ENCODE results near the gene OXNAD1. TPM values are rescaled to one million over a fixed set of nuclear protein-coding genes. Genes with fewer than 3 reads are reported as not detected.

The OXNAD1 gene
- total RNA-seq, 2 donors from 2014 or later: 34.3 to 52.0 TPM

GRCh38 chr3:16332904-16333426 lies 68.0 kb downstream of the OXNAD1 start:
- Mint-ChIP-seq H3K36me3 (ENCODE audit: insufficient read depth in 2 of 2) (peaks cover 25 to 53% of the 10 kb centered on the region in 2 donors), H3K27me3 (ENCODE audit: low read depth) (no peaks in the 10 kb centered on the region), H3K27ac (peak overlapping the region; percentile 2), H3K9me3 (peaks cover 7 to 12% of the 10 kb centered on the region in 2 donors), H3K4me1 (ENCODE audit: low read depth) (peaks cover 39% of the 10 kb centered on the region), H3K4me3 (no peak overlapping the region)
- no peak for DNase-seq
- no peak for ATAC-seq (replicated peaks in 1 of 2)

- no peak for DNase-seq
- H3K27me3 Mint-ChIP-seq (ENCODE audit: low read depth): no peaks in the 10 kb centered on the region
- H3K27ac Mint-ChIP-seq: peak overlapping the region; percentile 61
- H3K36me3 Mint-ChIP-seq (ENCODE audit: insufficient read depth in 2 of 2): peaks cover 25 to 56% of the 10 kb centered on the region in 2 donors
- peaks cover 59% of the 10 kb centered on the region for H3K4me1 Mint-ChIP-seq (ENCODE audit: low read depth)
- peaks cover 7 to 12% of the 10 kb centered on the region in 2 donors for H3K9me3 Mint-ChIP-seq
- ATAC-seq (replicated peaks in 1 of 2): no peak
- H3K4me3 Mint-ChIP-seq: no peak overlapping the region
Observed at GRCh38 chr3:16334909-16335308, 69.9 kb downstream of the OXNAD1 start.

GRCh38 chr3:16335333-16335732 lies 70.3 kb downstream of the OXNAD1 start:
- DNase-seq (no peak), ATAC-seq (replicated peaks in 1 of 2) (no peak)
- Mint-ChIP-seq H3K36me3 (ENCODE audit: insufficient read depth in 2 of 2) (peaks cover 23 to 55% of the 10 kb centered on the region in 2 donors), H3K9me3 (peaks cover 7 to 12% of the 10 kb centered on the region in 2 donors), H3K4me1 (ENCODE audit: low read depth) (peaks cover 60% of the 10 kb centered on the region), H3K27me3 (ENCODE audit: low read depth) (no peaks in the 10 kb centered on the region), H3K27ac (peak overlapping the region; percentile 80), H3K4me3 (no peak overlapping the region)

- Mint-ChIP-seq H3K36me3 (ENCODE audit: insufficient read depth in 2 of 2) (peaks cover 23 to 53% of the 10 kb centered on the region in 2 donors), H3K27ac (peak overlapping the region; percentile 80), H3K4me1 (ENCODE audit: low read depth) (peaks cover 60% of the 10 kb centered on the region), H3K9me3 (peaks cover 7 to 12% of the 10 kb centered on the region in 2 donors), H3K4me3 (no peak overlapping the region), H3K27me3 (ENCODE audit: low read depth) (no peaks in the 10 kb centered on the region)
- DNase-seq (no peak), ATAC-seq (replicated peaks in 1 of 2) (no peak)
Observed at GRCh38 chr3:16335772-16336645, 71.0 kb downstream of the OXNAD1 start.

GRCh38 chr3:16336825-16337224 lies 71.8 kb downstream of the OXNAD1 start:
- H3K4me1 Mint-ChIP-seq (ENCODE audit: low read depth): peaks cover 60% of the 10 kb centered on the region
- ATAC-seq (replicated peaks in 1 of 2) (no peak), DNase-seq (no peak)
- no peak overlapping the region for H3K27ac Mint-ChIP-seq
- H3K27me3 Mint-ChIP-seq (ENCODE audit: low read depth): no peaks in the 10 kb centered on the region
- H3K9me3 Mint-ChIP-seq: peaks cover 3 to 7% of the 10 kb centered on the region in 2 donors
- peaks cover 18 to 46% of the 10 kb centered on the region in 2 donors for H3K36me3 Mint-ChIP-seq (ENCODE audit: insufficient read depth in 2 of 2)
- H3K4me3 Mint-ChIP-seq: no peak overlapping the region

GRCh38 chr3:16337856-16338540 lies 73.0 kb downstream of the OXNAD1 start:
- ATAC-seq (replicated peaks in 1 of 2): peak; percentile 77 to 89
- no peaks in the 10 kb centered on the region for H3K27me3 Mint-ChIP-seq (ENCODE audit: low read depth)
- H3K4me3 Mint-ChIP-seq: peak overlapping the region; percentile 7 to 55
- peaks cover 8 to 38% of the 10 kb centered on the region in 2 donors for H3K36me3 Mint-ChIP-seq (ENCODE audit: insufficient read depth in 2 of 2)
- peaks cover 0 to 1% of the 10 kb centered on the region in 2 donors for H3K9me3 Mint-ChIP-seq
- peaks cover 57% of the 10 kb centered on the region for H3K4me1 Mint-ChIP-seq (ENCODE audit: low read depth)
- H3K27ac Mint-ChIP-seq: peak overlapping the region; percentile 21
- DNase-seq: peak; percentile 41 to 52

- ATAC-seq (replicated peaks in 1 of 2) (peak; percentile 73 to 78), DNase-seq (no peak)
- Mint-ChIP-seq H3K4me1 (ENCODE audit: low read depth) (peaks cover 59% of the 10 kb centered on the region), H3K36me3 (ENCODE audit: insufficient read depth in 2 of 2) (peaks cover 10 to 35% of the 10 kb centered on the region in 2 donors), H3K9me3 (peaks cover 3 to 5% of the 10 kb centered on the region in 2 donors), H3K27me3 (ENCODE audit: low read depth) (no peaks in the 10 kb centered on the region), H3K27ac (peak overlapping the region; percentile 41), H3K4me3 (peak overlapping the region; percentile 18 to 55)
Observed at GRCh38 chr3:16338999-16339398, 74.0 kb downstream of the OXNAD1 start.

- peaks cover 57% of the 10 kb centered on the region for H3K4me1 Mint-ChIP-seq (ENCODE audit: low read depth)
- peaks cover 2 to 5% of the 10 kb centered on the region in 2 donors for H3K9me3 Mint-ChIP-seq
- H3K27ac Mint-ChIP-seq: peak overlapping the region; percentile 71
- ATAC-seq (replicated peaks in 1 of 2): no peak
- no peak overlapping the region for H3K4me3 Mint-ChIP-seq
- H3K27me3 Mint-ChIP-seq (ENCODE audit: low read depth): no peaks in the 10 kb centered on the region
- peaks cover 12 to 46% of the 10 kb centered on the region in 2 donors for H3K36me3 Mint-ChIP-seq (ENCODE audit: insufficient read depth in 2 of 2)
- DNase-seq: no peak
Observed at GRCh38 chr3:16343101-16343500, 78.1 kb downstream of the OXNAD1 start.

- ATAC-seq (replicated peaks in 1 of 2) (no peak), DNase-seq (no peak)
- Mint-ChIP-seq H3K27ac (peak overlapping the region; percentile 54), H3K4me1 (ENCODE audit: low read depth) (peaks cover 57% of the 10 kb centered on the region), H3K4me3 (no peak overlapping the region), H3K36me3 (ENCODE audit: insufficient read depth in 2 of 2) (peaks cover 16 to 56% of the 10 kb centered on the region in 2 donors), H3K27me3 (ENCODE audit: low read depth) (no peaks in the 10 kb centered on the region), H3K9me3 (peaks cover 2 to 5% of the 10 kb centered on the region in 2 donors)
Observed at GRCh38 chr3:16346413-16347081, 81.5 kb downstream of the OXNAD1 start.

GRCh38 chr3:16347548-16347947 lies 82.5 kb downstream of the OXNAD1 start:
- H3K27ac Mint-ChIP-seq: peak overlapping the region; percentile 4
- DNase-seq (no peak), ATAC-seq (replicated peaks in 1 of 2) (no peak)
- H3K4me1 Mint-ChIP-seq (ENCODE audit: low read depth): peaks cover 59% of the 10 kb centered on the region
- H3K4me3 Mint-ChIP-seq: no peak overlapping the region
- peaks cover 2 to 5% of the 10 kb centered on the region in 2 donors for H3K9me3 Mint-ChIP-seq
- no peaks in the 10 kb centered on the region for H3K27me3 Mint-ChIP-seq (ENCODE audit: low read depth)
- H3K36me3 Mint-ChIP-seq (ENCODE audit: insufficient read depth in 2 of 2): peaks cover 16 to 55% of the 10 kb centered on the region in 2 donors

GRCh38 chr3:16349986-16350596 lies 85.1 kb downstream of the OXNAD1 start:
- ATAC-seq (replicated peaks in 1 of 2) (no peak), DNase-seq (no peak)
- no peaks in the 10 kb centered on the region for H3K9me3 Mint-ChIP-seq
- peak overlapping the region; percentile 4 for H3K27ac Mint-ChIP-seq
- H3K36me3 Mint-ChIP-seq (ENCODE audit: insufficient read depth in 2 of 2): peaks cover 12 to 57% of the 10 kb centered on the region in 2 donors
- peaks cover 44% of the 10 kb centered on the region for H3K4me1 Mint-ChIP-seq (ENCODE audit: low read depth)
- no peaks in the 10 kb centered on the region for H3K27me3 Mint-ChIP-seq (ENCODE audit: low read depth)
- no peak overlapping the region for H3K4me3 Mint-ChIP-seq

- ATAC-seq (replicated peaks in 1 of 2): no peak
- H3K36me3 Mint-ChIP-seq (ENCODE audit: insufficient read depth in 2 of 2): peaks cover 12 to 54% of the 10 kb centered on the region in 2 donors
- DNase-seq: no peak
- peaks cover 39% of the 10 kb centered on the region for H3K4me1 Mint-ChIP-seq (ENCODE audit: low read depth)
- no peaks in the 10 kb centered on the region for H3K9me3 Mint-ChIP-seq
- no peak overlapping the region for H3K4me3 Mint-ChIP-seq
- no peaks in the 10 kb centered on the region for H3K27me3 Mint-ChIP-seq (ENCODE audit: low read depth)
- H3K27ac Mint-ChIP-seq: peak overlapping the region; percentile 23
Observed at GRCh38 chr3:16350597-16351318, 85.7 kb downstream of the OXNAD1 start.

All from activated T-cell treated with anti-CD3 and anti-CD28 coated beads, Interleukin-2, amount 50 U/mL, for 72 hours (primary cell).